Measurements from ENCODE around the gene SPRY4.

Gene SPRY4

DNA sequence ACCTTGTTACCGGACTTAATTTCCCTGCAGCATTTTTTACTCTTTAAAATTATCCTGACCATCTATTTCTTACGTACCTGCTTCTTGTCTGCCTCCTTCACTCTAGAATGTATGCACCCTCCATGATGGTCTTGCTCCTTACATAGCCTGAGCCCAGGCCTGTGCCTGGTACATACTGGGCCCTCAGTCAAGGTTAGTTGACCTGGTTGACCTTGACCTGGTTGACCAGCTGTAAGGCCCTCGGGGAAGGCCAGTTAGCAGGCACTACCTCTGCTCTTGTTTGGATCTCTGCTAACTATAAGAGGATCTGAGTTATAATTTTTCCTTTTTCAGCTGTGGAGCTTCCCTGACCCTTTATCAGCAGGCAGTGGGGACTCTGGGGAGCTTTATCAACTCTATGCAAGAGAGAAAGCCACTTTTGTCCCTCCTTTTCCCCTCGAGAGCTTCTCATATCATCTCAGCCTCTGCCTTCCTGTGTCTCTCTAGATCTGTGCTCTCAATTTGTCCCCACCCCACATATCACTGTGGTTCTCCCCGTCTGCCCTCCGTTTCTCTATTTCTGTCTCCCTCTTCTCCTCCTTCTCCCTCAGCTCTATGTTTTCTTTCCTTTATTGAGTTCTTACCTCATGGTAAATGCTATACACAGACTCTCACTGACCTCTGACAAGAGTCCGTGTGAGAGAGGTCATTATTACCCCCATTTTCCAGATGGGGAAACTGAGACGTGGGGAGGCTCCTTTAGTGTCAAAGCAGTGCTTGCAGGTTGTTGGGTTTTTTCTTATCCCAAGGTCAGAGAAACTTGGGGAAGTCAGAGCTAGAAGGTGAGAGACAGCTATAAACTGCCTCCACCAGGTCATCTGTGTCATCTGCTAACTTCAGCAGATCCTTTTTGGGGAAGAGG, 28.6 kb downstream of the SPRY4 start:
- Histone ChIP-seq H3K27ac (peak overlapping the region; percentile 60 to 70), H3K27me3 (no peaks in the 10 kb centered on the region), H3K9me3 (no peaks in the 10 kb centered on the region), H3K4me3 (no peak overlapping the region), H3K36me3 (no peaks in the 10 kb centered on the region), H3K4me1 (peaks cover 0 to 48% (median 25%) of the 10 kb centered on the region in 4 donors)
- no peak for DNase-seq
- intact Hi-C loops (cut with DNase I; ENCODE audit: low total_unique reads) = no loop called here
- TF ChIP-seq, protein P1, sequence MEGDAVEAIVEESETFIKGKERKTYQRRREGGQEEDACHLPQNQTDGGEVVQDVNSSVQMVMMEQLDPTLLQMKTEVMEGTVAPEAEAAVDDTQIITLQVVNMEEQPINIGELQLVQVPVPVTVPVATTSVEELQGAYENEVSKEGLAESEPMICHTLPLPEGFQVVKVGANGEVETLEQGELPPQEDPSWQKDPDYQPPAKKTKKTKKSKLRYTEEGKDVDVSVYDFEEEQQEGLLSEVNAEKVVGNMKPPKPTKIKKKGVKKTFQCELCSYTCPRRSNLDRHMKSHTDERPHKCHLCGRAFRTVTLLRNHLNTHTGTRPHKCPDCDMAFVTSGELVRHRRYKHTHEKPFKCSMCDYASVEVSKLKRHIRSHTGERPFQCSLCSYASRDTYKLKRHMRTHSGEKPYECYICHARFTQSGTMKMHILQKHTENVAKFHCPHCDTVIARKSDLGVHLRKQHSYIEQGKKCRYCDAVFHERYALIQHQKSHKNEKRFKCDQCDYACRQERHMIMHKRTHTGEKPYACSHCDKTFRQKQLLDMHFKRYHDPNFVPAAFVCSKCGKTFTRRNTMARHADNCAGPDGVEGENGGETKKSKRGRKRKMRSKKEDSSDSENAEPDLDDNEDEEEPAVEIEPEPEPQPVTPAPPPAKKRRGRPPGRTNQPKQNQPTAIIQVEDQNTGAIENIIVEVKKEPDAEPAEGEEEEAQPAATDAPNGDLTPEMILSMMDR (IDR thresholded peaks at IDR 0.05) = no peak

DNA sequence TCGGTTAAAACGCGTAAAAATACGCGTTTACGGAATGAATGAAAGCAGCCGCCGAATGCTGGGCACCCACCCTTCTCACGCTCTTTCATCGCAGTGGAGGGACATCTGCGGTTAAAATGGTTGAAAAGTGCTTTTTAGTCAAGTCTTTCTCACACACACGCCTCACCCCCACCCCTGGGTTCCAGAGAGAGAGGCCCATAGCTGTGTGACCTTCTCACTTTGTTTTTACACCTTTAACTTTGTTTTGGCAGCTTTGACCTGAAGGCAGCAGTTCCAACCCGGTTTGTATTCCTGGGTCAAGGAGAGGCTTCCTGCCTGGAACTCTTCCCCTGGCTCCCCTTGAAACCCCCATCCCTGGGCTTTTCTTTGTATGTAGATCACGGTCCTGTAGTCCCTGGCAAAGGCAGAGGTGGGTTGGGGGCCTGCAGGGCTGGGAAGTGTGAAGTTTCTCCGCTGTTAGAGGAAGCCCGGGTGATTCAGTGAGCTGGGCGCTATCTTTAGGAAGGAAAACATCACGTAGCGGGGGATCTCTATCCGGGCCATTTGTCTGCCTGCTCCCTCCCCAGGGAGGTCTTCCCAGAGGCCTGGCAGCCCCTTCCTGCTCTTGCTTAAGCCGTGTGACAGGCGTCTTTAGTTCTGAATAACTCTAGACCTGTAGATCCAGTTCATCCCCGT, 29.6 kb downstream of the SPRY4 start:
- H3K4me1 ChIP-seq = peaks cover 0 to 50% (median 25%) of the 10 kb centered on the region in 4 donors
- TF ChIP-seq, protein P1 (IDR thresholded peaks at IDR 0.05) = no peak
- no peaks in the 10 kb centered on the region for H3K9me3 ChIP-seq
- peak overlapping the region; percentile 60 to 70 for H3K27ac ChIP-seq
- H3K4me3 ChIP-seq = no peak overlapping the region
- H3K36me3 ChIP-seq = no peaks in the 10 kb centered on the region
- no peak for DNase-seq
- intact Hi-C loops (cut with DNase I; ENCODE audit: low total_unique reads) = no loop called here
- H3K27me3 ChIP-seq = no peaks in the 10 kb centered on the region

DNA sequence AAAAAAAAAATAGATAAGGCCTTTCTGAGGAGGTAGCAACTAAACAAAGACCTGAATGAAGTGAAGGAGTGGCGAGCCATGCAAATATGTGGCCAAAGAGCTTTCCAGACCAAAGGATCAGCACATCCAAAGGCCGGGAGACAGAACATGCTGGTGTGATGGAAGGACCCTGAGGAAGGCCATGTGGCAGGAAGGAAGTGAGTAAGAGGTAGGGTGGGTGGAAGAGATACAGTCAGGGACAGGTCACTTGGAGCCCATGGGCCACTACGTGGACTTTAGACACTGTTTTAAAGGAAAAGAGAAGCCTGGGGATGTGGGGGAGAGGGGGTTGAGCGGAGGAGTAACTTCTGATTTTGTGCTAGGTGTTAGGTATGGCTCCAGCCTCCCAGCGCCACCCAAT, 31.3 kb downstream of the SPRY4 start:
- intact Hi-C loops (cut with DNase I; ENCODE audit: low total_unique reads) = no loop called here
- no peak for DNase-seq
- H3K36me3 ChIP-seq = no peaks in the 10 kb centered on the region
- H3K9me3 ChIP-seq = no peaks in the 10 kb centered on the region
- TF ChIP-seq, protein P1 (IDR thresholded peaks at IDR 0.05) = no peak
- no peak overlapping the region for H3K27ac ChIP-seq
- H3K4me1 ChIP-seq = peaks cover 0 to 45% (median 25%) of the 10 kb centered on the region in 4 donors
- H3K4me3 ChIP-seq = no peak overlapping the region
- H3K27me3 ChIP-seq = no peaks in the 10 kb centered on the region

DNA sequence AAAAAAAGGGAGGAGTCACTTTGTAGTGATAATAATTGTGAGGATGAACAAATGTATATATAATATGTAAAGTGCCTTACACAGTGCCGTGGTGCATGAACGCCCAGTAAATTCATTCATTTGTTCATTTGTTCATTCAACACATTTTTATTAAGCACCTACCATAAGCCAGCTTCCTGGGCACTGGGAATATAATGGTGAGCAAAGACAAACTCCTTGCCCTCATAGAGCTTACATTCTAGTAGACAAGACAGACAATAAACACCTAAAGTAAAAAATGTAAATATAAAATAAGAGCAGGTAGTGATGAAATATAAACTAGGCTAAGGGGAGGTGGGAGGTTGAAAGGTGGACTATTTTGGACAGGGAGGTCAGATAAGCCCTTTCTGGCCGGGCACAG, 32.0 kb downstream of the SPRY4 start:
- TF ChIP-seq, protein P1 (IDR thresholded peaks at IDR 0.05) = no peak
- Histone ChIP-seq H3K27ac (no peak overlapping the region), H3K4me1 (peaks cover 0 to 51% (median 28%) of the 10 kb centered on the region in 4 donors), H3K9me3 (no peaks in the 10 kb centered on the region), H3K36me3 (no peaks in the 10 kb centered on the region), H3K4me3 (no peak overlapping the region), H3K27me3 (no peaks in the 10 kb centered on the region)
- intact Hi-C loops (cut with DNase I; ENCODE audit: low total_unique reads) = no loop called here
- no peak for DNase-seq

DNA sequence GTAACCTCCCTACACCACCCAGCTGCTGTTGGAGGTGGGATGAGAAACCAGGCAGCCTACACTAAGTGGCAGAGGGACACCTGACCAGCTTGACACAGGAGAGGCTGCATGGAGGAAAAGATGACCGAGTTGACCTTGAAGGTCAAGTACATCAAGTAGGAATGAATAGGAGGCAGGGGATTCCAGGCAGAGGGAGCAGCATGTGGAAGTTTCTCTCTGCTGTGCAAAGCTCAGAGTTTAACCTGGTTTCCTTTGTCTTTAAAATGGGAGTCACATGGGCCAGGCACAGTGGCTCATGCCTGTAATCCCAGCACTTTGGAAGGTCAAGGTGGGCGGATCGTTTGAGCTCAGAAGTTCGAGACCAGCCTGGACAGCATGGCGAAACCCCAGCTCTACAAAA, 32.6 kb downstream of the SPRY4 start:
- H3K4me1 ChIP-seq = peaks cover 0 to 51% (median 29%) of the 10 kb centered on the region in 4 donors
- H3K9me3 ChIP-seq = no peaks in the 10 kb centered on the region
- H3K4me3 ChIP-seq = no peak overlapping the region
- DNase-seq = no peak
- H3K36me3 ChIP-seq = no peaks in the 10 kb centered on the region
- no peak overlapping the region for H3K27ac ChIP-seq
- no peaks in the 10 kb centered on the region for H3K27me3 ChIP-seq
- TF ChIP-seq, protein P1 (IDR thresholded peaks at IDR 0.05) = no peak
- intact Hi-C loops (cut with DNase I; ENCODE audit: low total_unique reads) = no loop called here
